Spleen (tissue), 7 donors: ENCODE data around the gene SPATS2L.

Source experiments
- CTCF ChIP-seq, 11 experiments: fragments of 200-600 bp in 7 of 11; fragments of 450-650 bp in 4 of 11; sonication (generic) in 4 of 11; IDR thresholded peaks in 8 of 11; conservative IDR thresholded peaks in 3 of 11; 1 replicate in 7 of 11; 2 replicates in 4 of 11; pipeline versions ENCODE4 v1.4.0 to v1.8.0; 2016 to 2021; ENCODE audit warnings: antibody characterized with exemption in 11 of 11, inconsistent platforms in 4 of 11, mild to moderate bottlenecking in 1 of 11
- POLR2A ChIP-seq, 3 donors: fragments of 450-650 bp; IDR thresholded peaks; one replicate each; pipeline ENCODE4 v1.5.1; 2017; ENCODE audit warnings: antibody characterized with exemption in 3 of 3, mild to moderate bottlenecking in 1 of 3
- POLR2AphosphoS5 ChIP-seq, 3 donors: sonication (generic); formaldehyde crosslinking; IDR thresholded peaks; one replicate each; pipeline ENCODE4 v1.5.1; 2017; ENCODE audit warnings: antibody characterized with exemption in 3 of 3
- donor health status: DM: no; HTN: no; CAD: no; lungs with moderate emphysema.
- donor health status: DM: no; HTN: no; CAD: no.
- donor health status: DM: no; HTN: no; CAD: no.

DNA sequence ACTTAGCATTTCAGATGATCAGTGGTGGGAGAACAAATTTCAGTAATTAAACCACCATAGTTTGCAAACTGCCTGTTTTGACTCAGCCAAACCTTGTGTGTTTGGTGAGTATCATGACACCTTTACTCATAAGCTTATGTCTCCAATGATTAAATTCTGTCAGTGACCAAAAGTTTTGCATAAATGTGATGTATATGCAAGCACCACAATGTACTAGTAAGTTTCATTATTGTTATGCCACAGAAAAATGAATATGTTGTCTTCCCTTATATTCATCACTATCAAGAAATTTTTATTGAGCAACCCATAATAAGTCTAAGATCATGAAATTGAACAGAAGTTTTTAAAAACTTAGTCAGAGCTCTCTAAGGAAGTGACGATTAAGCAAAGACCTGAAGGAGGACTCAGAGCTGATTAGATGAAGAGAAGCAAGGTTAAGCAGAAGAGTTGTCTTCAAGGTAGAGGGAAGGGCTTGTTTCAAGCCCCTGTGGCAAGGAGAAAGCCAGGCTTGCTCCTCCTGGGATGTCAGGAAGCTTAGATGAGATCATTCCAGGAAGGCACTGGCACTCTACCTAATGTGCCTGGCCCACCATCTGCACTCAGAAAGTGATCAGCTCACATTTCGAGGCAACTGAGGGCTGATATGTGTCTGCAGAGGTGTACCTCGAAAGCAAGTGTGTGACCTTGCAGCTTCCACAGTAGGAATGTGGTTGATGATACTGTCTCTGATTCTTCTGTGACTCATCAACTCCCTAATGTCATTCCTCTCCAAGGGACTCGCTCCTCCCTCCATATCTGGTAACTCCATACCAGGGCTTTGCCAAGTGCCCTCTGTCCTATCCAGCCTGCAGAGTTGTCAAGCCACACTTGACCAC lies 148.7 kb downstream of the SPATS2L start:
- TF ChIP-seq POLR2AphosphoS5 (IDR thresholded peaks at IDR 0.05) (no peak), CTCF (IDR thresholded peaks at IDR 0.05 in 8 of 11, conservative IDR thresholded peaks at IDR 0.05 in 3 of 11) (no peak), POLR2A (IDR thresholded peaks at IDR 0.05) (no peak)
